Panc1 (cell line): ENCODE results near the gene ALS2CL. TPM values are rescaled to one million over a fixed set of nuclear protein-coding genes. Genes with fewer than 3 reads are reported as not detected.

ENCODE experiments used
- ATAC-seq: fragments of 200-7000 bp; cut with Tn5 transposase; 2 replicates; pipeline ENCODE4 v1.9.1; 2020; ENCODE audit warnings: mild to moderate bottlenecking, moderate library complexity
- BruUV-seq: library from RNA; stranded (reverse); fragments of 400-500 nt; replicated peaks from 2 replicates; lab custom pipeline; 2021; lab: Mats Ljungman, UMichigan
- CTCF ChIA-PET: fragments of 300-600 bp; sonication (Branson Sonifier 250); formaldehyde crosslinking; loops from one replicate; lab custom pipeline; 2022; ENCODE audit warnings: antibody characterized with exemption; lab: Charles Lee
- POLR2A ChIA-PET: fragments of 300-600 bp; sonication (Branson Sonifier 250); formaldehyde crosslinking; loops from one replicate; lab custom pipeline; 2022; ENCODE audit warnings: antibody characterized with exemption; lab: Charles Lee
- DNase-seq: peaks from one replicate; pipeline ENCODE4 v3.0.0-alpha.2; 2010; ENCODE audit warnings: low read depth, low spot score
- H3K27ac ChIP-seq: 2 replicates; pipeline ENCODE4 v1.5.1; 2011; ENCODE audit warnings: mild to moderate bottlenecking, low read length, inconsistent platforms
- H3K27me3 ChIP-seq: fragments of 200-500 bp; sonication (Bioruptor generic); 2 replicates; pipeline ENCODE4 v1.6.0; 2014; ENCODE audit warnings: low read length, inconsistent platforms; ENCODE audit not compliant: control insufficient read depth, insufficient read depth
- H3K36me3 ChIP-seq: fragments of 200-500 bp; sonication (Bioruptor generic); 2 replicates; pipeline ENCODE4 v1.5.1; 2014; ENCODE audit warnings: inconsistent platforms, mild to moderate bottlenecking, low read length, moderate library complexity; ENCODE audit not compliant: control insufficient read depth, insufficient read depth
- H3K4me1 ChIP-seq: 2 replicates; pipeline ENCODE4 v1.5.1; 2011; ENCODE audit warnings: inconsistent platforms, mild to moderate bottlenecking, low read length, moderate library complexity; ENCODE audit not compliant: control insufficient read depth, insufficient read depth
- H3K4me3 ChIP-seq, 2 experiments: 2 replicates each; pipeline ENCODE4 v1.5.1; 2011 to 2012; ENCODE audit warnings: low read depth in 2 of 2, low read length in 2 of 2, mild to moderate bottlenecking in 2 of 2, inconsistent platforms in 1 of 2, moderate library complexity in 1 of 2
- H3K9me3 ChIP-seq: fragments of 200-500 bp; sonication (Bioruptor generic); 2 replicates; pipeline ENCODE4 v1.5.1; 2014; ENCODE audit warnings: low read depth, mild to moderate bottlenecking, inconsistent platforms, low read length, moderate library complexity; ENCODE audit not compliant: control insufficient read depth, insufficient read depth
- POLR2AphosphoS5 ChIP-seq: IDR thresholded peaks from 2 replicates; pipeline ENCODE4 v1.6.1; 2012; ENCODE audit warnings: mild to moderate bottlenecking, low read depth, low read length, moderate library complexity
- SIN3A ChIP-seq: IDR thresholded peaks from 2 replicates; pipeline ENCODE4 v1.6.1; 2012; ENCODE audit warnings: low read depth, mild to moderate bottlenecking, low read length, moderate library complexity, borderline replicate concordance; ENCODE audit not compliant: insufficient read depth
- TCF7L2 ChIP-seq: IDR thresholded peaks from 2 replicates; pipeline ENCODE4 v1.6.1; 2011; ENCODE audit warnings: mild to moderate bottlenecking, low read depth, low read length, inconsistent platforms
- in situ Hi-C: cut with HindIII; loops from 2 replicates; pipeline ENCODE4 v1.10.0; 2016; ENCODE audit warnings: low sequenced_read_pairs, low pct_unique_long_range_greater_than_20kb
- intact Hi-C: fragments of 100-400 bp; cut with micrococcal nuclease; formaldehyde crosslinking; loops from one replicate; pipeline ENCODE4 v1.10.0; 2022; ENCODE audit not compliant: unreplicated experiment
- total RNA-seq: library from RNA; stranded (reverse); gene quantifications from one replicate; pipeline ENCODE4 v1.2.1, GENCODE V29; 2021; ENCODE audit not compliant: unreplicated experiment
- TF ChIP-seq, protein P1 (sequence below): fragments of 450-650 bp; IDR thresholded peaks from 2 replicates; pipeline ENCODE4 v1.5.1; 2017; ENCODE audit warnings: mild to moderate bottlenecking
- TF ChIP-seq, protein P2 (sequence below), 2 experiments: IDR thresholded peaks; 2 replicates each; pipeline ENCODE4 v1.6.1; 2011 to 2012; ENCODE audit warnings: low read depth in 2 of 2, control low read depth in 1 of 2, low read length in 1 of 2, mild to moderate bottlenecking in 1 of 2, moderate library complexity in 1 of 2; ENCODE audit not compliant: insufficient read depth in 1 of 2

Gene ALS2CL
- total RNA-seq, 1 experiment from 2014 or later: 2.7 TPM

DNA sequence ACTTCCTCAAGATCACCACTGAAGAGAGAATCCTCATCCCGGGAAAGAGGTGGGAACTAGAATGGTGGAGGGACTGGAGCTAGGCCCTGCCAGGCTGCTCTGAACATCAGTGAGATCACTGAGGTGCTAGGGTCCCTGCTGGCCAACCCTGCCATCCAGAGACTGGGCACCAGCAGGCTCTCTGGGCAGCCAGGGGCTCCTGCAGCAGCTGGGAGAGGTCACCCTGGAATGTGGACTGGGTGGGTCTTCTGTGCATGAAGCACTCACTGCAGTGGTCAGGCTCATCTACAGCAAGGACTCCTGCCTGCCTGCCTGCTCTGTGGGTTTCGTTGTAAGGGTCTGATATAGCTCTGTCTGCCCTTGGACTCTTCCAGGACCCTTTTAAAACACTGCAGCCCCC is 24.9 kb downstream of the ALS2CL start:
- no peak for ATAC-seq

DNA sequence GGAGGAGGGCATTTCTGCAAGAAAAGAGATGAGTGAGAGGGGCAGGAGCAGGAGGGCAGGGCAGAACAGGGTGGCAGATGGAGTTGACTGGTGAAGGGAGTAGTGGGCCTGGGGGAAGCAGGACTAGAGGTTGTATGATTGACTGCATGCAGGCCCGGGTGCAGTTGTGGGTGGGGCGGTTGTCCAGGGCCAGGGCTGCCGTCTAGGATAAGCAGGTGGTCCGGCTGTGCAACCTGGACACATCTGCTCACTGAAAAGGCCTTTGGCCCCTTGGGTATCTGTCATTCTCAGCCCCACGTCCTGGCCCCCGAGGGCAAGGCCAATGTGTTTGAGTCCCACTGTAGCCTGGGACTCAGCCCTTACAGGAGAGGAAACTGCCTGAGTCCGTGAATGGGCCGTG is 25.4 kb downstream of the ALS2CL start:
- Histone ChIP-seq H3K4me3 (no peak overlapping the region), H3K9me3 (no peaks in the 10 kb centered on the region), H3K4me1 (no peaks in the 10 kb centered on the region), H3K27ac (no peak overlapping the region), H3K27me3 (no peaks in the 10 kb centered on the region), H3K36me3 (no peaks in the 10 kb centered on the region)
- ChIA-PET POLR2A (no interaction called here), CTCF (no interaction called here)
- in situ Hi-C loops (no loop called here), intact Hi-C loops (no loop called here)
- TF ChIP-seq TCF7L2 (no peak), SIN3A (no peak), POLR2AphosphoS5 (no peak)
- TF ChIP-seq, protein P1, sequence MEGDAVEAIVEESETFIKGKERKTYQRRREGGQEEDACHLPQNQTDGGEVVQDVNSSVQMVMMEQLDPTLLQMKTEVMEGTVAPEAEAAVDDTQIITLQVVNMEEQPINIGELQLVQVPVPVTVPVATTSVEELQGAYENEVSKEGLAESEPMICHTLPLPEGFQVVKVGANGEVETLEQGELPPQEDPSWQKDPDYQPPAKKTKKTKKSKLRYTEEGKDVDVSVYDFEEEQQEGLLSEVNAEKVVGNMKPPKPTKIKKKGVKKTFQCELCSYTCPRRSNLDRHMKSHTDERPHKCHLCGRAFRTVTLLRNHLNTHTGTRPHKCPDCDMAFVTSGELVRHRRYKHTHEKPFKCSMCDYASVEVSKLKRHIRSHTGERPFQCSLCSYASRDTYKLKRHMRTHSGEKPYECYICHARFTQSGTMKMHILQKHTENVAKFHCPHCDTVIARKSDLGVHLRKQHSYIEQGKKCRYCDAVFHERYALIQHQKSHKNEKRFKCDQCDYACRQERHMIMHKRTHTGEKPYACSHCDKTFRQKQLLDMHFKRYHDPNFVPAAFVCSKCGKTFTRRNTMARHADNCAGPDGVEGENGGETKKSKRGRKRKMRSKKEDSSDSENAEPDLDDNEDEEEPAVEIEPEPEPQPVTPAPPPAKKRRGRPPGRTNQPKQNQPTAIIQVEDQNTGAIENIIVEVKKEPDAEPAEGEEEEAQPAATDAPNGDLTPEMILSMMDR: no peak
- TF ChIP-seq, protein P2, sequence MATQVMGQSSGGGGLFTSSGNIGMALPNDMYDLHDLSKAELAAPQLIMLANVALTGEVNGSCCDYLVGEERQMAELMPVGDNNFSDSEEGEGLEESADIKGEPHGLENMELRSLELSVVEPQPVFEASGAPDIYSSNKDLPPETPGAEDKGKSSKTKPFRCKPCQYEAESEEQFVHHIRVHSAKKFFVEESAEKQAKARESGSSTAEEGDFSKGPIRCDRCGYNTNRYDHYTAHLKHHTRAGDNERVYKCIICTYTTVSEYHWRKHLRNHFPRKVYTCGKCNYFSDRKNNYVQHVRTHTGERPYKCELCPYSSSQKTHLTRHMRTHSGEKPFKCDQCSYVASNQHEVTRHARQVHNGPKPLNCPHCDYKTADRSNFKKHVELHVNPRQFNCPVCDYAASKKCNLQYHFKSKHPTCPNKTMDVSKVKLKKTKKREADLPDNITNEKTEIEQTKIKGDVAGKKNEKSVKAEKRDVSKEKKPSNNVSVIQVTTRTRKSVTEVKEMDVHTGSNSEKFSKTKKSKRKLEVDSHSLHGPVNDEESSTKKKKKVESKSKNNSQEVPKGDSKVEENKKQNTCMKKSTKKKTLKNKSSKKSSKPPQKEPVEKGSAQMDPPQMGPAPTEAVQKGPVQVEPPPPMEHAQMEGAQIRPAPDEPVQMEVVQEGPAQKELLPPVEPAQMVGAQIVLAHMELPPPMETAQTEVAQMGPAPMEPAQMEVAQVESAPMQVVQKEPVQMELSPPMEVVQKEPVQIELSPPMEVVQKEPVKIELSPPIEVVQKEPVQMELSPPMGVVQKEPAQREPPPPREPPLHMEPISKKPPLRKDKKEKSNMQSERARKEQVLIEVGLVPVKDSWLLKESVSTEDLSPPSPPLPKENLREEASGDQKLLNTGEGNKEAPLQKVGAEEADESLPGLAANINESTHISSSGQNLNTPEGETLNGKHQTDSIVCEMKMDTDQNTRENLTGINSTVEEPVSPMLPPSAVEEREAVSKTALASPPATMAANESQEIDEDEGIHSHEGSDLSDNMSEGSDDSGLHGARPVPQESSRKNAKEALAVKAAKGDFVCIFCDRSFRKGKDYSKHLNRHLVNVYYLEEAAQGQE (IDR thresholded peaks at IDR 0.05; ENCODE audit: insufficient read depth in 1 of 2, low read depth in 2 of 2, low read length in 1 of 2): no peak
- ATAC-seq (no peak), DNase-seq (no peak)
- BruUV-seq: no TSS peak

More for the DNA sequence above, 24.9 kb downstream of the ALS2CL start:
- Histone ChIP-seq H3K27me3 (no peaks in the 10 kb centered on the region), H3K27ac (no peak overlapping the region), H3K36me3 (no peaks in the 10 kb centered on the region), H3K4me1 (no peaks in the 10 kb centered on the region), H3K9me3 (no peaks in the 10 kb centered on the region), H3K4me3 (no peak overlapping the region)
- TF ChIP-seq, protein P2 (IDR thresholded peaks at IDR 0.05; ENCODE audit: insufficient read depth in 1 of 2, low read depth in 2 of 2, low read length in 1 of 2): no peak
- TF ChIP-seq TCF7L2 (no peak), SIN3A (no peak), POLR2AphosphoS5 (no peak)
- TF ChIP-seq, protein P1: no peak
- POLR2A ChIA-PET: no interaction called here
- intact Hi-C loops: no loop called here
- DNase-seq: no peak
- BruUV-seq: no TSS peak
- CTCF ChIA-PET: interaction anchor here (0.6 kb wide), 1 partner anchor 189 kb away, joined by 4 read pairs; no protein-coding TSS in a partner anchor
- in situ Hi-C loops: no loop called here
